ENCODE measurements around the gene XYLT1.

The XYLT1 gene

GRCh38 chr16:17223576-17223975 is 247.2 kb downstream of the XYLT1 start:
- TF ChIP-seq EP300 (IDR thresholded peaks at IDR 0.05; ENCODE audit: borderline replicate concordance) = no peak
- no peak for TF ChIP-seq NFIC (IDR thresholded peaks at IDR 0.05)
- no peak for TF ChIP-seq TCF12 (IDR thresholded peaks at IDR 0.05; ENCODE audit: low read depth)
- no peak for TF ChIP-seq TEAD4 (IDR thresholded peaks at IDR 0.05)
- TF ChIP-seq EGR1 (IDR thresholded peaks at IDR 0.05) = no peak
- TF ChIP-seq, protein P1, sequence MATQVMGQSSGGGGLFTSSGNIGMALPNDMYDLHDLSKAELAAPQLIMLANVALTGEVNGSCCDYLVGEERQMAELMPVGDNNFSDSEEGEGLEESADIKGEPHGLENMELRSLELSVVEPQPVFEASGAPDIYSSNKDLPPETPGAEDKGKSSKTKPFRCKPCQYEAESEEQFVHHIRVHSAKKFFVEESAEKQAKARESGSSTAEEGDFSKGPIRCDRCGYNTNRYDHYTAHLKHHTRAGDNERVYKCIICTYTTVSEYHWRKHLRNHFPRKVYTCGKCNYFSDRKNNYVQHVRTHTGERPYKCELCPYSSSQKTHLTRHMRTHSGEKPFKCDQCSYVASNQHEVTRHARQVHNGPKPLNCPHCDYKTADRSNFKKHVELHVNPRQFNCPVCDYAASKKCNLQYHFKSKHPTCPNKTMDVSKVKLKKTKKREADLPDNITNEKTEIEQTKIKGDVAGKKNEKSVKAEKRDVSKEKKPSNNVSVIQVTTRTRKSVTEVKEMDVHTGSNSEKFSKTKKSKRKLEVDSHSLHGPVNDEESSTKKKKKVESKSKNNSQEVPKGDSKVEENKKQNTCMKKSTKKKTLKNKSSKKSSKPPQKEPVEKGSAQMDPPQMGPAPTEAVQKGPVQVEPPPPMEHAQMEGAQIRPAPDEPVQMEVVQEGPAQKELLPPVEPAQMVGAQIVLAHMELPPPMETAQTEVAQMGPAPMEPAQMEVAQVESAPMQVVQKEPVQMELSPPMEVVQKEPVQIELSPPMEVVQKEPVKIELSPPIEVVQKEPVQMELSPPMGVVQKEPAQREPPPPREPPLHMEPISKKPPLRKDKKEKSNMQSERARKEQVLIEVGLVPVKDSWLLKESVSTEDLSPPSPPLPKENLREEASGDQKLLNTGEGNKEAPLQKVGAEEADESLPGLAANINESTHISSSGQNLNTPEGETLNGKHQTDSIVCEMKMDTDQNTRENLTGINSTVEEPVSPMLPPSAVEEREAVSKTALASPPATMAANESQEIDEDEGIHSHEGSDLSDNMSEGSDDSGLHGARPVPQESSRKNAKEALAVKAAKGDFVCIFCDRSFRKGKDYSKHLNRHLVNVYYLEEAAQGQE (IDR thresholded peaks at IDR 0.05; ENCODE audit: low read depth) = no peak
- TF ChIP-seq RAD21 (IDR thresholded peaks at IDR 0.05; ENCODE audit: low read depth) = no peak
- TF ChIP-seq MAX (IDR thresholded peaks at IDR 0.05) = no peak
- no peak for TF ChIP-seq YY1 (IDR thresholded peaks at IDR 0.05; ENCODE audit: low read depth)
- TF ChIP-seq, protein P2, sequence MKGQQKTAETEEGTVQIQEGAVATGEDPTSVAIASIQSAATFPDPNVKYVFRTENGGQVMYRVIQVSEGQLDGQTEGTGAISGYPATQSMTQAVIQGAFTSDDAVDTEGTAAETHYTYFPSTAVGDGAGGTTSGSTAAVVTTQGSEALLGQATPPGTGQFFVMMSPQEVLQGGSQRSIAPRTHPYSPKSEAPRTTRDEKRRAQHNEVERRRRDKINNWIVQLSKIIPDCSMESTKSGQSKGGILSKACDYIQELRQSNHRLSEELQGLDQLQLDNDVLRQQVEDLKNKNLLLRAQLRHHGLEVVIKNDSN (IDR thresholded peaks at IDR 0.05) = no peak
- TF ChIP-seq TAF1 (IDR thresholded peaks at IDR 0.05; ENCODE audit: low read depth) = no peak
- no peak for TF ChIP-seq CEBPB (IDR thresholded peaks at IDR 0.05)
- no peak for TF ChIP-seq ZBTB7A (IDR thresholded peaks at IDR 0.05; ENCODE audit: low read depth)
- no peak for TF ChIP-seq CREB1 (IDR thresholded peaks at IDR 0.05; ENCODE audit: low read depth)
- no peak for TF ChIP-seq FOXM1 (IDR thresholded peaks at IDR 0.05; ENCODE audit: borderline replicate concordance, low read depth)

DNA sequence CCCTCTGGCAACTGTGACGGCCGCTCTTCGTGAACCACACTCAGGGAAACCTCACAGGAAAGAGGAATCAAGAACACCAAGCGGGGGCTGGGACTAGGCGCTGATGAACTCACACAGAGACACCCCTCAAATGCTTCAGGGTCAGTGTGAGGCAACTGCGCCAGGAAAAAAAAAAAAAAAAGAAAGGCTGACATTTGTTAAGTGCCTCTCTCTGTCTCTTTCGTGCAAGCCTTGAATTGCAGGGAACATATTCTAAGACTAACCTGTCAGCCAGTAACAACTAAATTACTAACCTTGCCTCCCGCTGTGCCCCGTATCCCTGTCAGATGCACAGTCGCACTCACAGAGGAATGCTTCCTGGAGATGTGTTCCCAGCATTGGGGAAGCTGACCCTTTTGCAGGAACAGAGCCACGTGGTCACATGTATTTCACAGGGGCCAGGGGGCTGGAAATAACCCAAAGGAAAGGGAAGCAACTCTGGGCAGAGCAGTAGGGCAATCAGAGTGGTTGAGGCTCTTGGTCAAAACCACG is 247.8 kb downstream of the XYLT1 start:
- TF ChIP-seq TEAD4 (IDR thresholded peaks at IDR 0.05) (no peak), TCF12 (IDR thresholded peaks at IDR 0.05; ENCODE audit: low read depth) (no peak), NFIC (IDR thresholded peaks at IDR 0.05) (no peak), TAF1 (IDR thresholded peaks at IDR 0.05; ENCODE audit: low read depth) (no peak), EP300 (IDR thresholded peaks at IDR 0.05; ENCODE audit: borderline replicate concordance) (no peak), FOXM1 (IDR thresholded peaks at IDR 0.05; ENCODE audit: borderline replicate concordance, low read depth) (no peak), YY1 (IDR thresholded peaks at IDR 0.05; ENCODE audit: low read depth) (no peak), CEBPB (IDR thresholded peaks at IDR 0.05) (no peak), EGR1 (IDR thresholded peaks at IDR 0.05) (no peak), RAD21 (IDR thresholded peaks at IDR 0.05; ENCODE audit: low read depth) (no peak)
- TF ChIP-seq, protein P1 (IDR thresholded peaks at IDR 0.05; ENCODE audit: low read depth) = no peak
- TF ChIP-seq, protein P2 (IDR thresholded peaks at IDR 0.05) = no peak

DNA sequence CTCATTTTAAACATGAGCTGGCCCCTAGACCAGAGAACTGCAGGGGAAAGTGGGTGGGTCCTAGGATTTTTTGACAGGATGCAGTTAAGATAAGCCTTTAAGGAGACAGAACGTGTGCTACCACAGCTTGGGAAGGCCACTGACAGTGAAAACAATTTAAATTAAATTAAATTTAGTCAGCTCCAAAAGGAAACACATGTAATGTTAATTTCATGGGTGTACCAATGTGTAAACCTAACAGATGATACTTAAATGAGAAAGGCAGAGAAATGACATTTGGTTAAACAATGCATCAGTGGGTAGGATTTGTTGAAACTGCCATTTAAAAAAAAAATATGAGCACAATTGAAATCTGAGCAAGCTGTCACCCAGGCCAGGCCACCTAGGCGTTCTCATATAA is 250.8 kb downstream of the XYLT1 start:
- TF ChIP-seq FOXM1 (IDR thresholded peaks at IDR 0.05; ENCODE audit: borderline replicate concordance, low read depth) (no peak), TCF12 (IDR thresholded peaks at IDR 0.05; ENCODE audit: low read depth) (no peak), RAD21 (IDR thresholded peaks at IDR 0.05; ENCODE audit: low read depth) (no peak), MAX (IDR thresholded peaks at IDR 0.05) (no peak), NFIC (IDR thresholded peaks at IDR 0.05) (no peak), ZBTB7A (IDR thresholded peaks at IDR 0.05; ENCODE audit: low read depth) (no peak), CEBPB (IDR thresholded peaks at IDR 0.05) (no peak)
- TF ChIP-seq, protein P2 (IDR thresholded peaks at IDR 0.05) = no peak

GRCh38 chr16:17215936-17216335 is 254.8 kb downstream of the XYLT1 start:
- TF ChIP-seq CEBPB (IDR thresholded peaks at IDR 0.05) (no peak), TCF12 (IDR thresholded peaks at IDR 0.05; ENCODE audit: low read depth) (no peak), ZBTB7A (IDR thresholded peaks at IDR 0.05; ENCODE audit: low read depth) (no peak)
- TF ChIP-seq, protein P1 (IDR thresholded peaks at IDR 0.05; ENCODE audit: low read depth) = no peak

All from Ishikawa (cell line).